ENCODE measurements around the gene BRME1.

The BRME1 gene

GRCh38 chr19:13905634-13906520, at the start of gene BRME1, which contains the start of gene CC2D1A:
Gene BRME1 (minus strand): TSS chr19:13906117. CDS start chr19:13904892, 1,225 bp downstream.
Gene CC2D1A (plus strand): TSS chr19:13906201. CDS start chr19:13906442, 241 bp downstream.
- Mint-ChIP-seq H3K4me1 (ENCODE audit: low read depth) (peaks cover 18% of the 10 kb centered on the region), H3K4me3 (peak within 1 kb of the TSS; percentile 84), H3K36me3 (ENCODE audit: low read depth) (peaks cover 10% of the 10 kb centered on the region), H3K9me3 (no peaks in the 10 kb centered on the region), H3K27me3 (ENCODE audit: low read depth) (no peaks in the 10 kb centered on the region), H3K27ac (peak within 1 kb of the TSS; percentile 94)
- peak; percentile 94 for DNase-seq (ENCODE audit: low spot score)

- Mint-ChIP-seq H3K27me3 (ENCODE audit: low read depth) (no peaks in the 10 kb centered on the region), H3K9me3 (no peaks in the 10 kb centered on the region), H3K36me3 (ENCODE audit: low read depth) (peaks cover 24% of the 10 kb centered on the region), H3K4me1 (ENCODE audit: low read depth) (peaks cover 16% of the 10 kb centered on the region), H3K4me3 (peak overlapping the region; percentile 88), H3K27ac (no peak overlapping the region)
- DNase-seq (ENCODE audit: low spot score) = no peak
These were observed 48.3 kb upstream of the BRME1 start for GRCh38 chr19:13954185-13954584.

GRCh38 chr19:13952931-13953531, 47.1 kb upstream of the BRME1 start:
- DNase-seq (ENCODE audit: low spot score) = no peak

GRCh38 chr19:13952154-13952930, 46.4 kb upstream of the BRME1 start, which contains the start of gene DCAF15:
Gene DCAF15 (plus strand): TSS chr19:13952509. CDS start chr19:13952513, 4 bp downstream.
- peak within 1 kb of the TSS; percentile 92 for H3K27ac Mint-ChIP-seq
- peaks cover 16% of the 10 kb centered on the region for H3K4me1 Mint-ChIP-seq (ENCODE audit: low read depth)
- DNase-seq (ENCODE audit: low spot score) = peak; percentile 99
- H3K9me3 Mint-ChIP-seq = no peaks in the 10 kb centered on the region
- H3K27me3 Mint-ChIP-seq (ENCODE audit: low read depth) = no peaks in the 10 kb centered on the region
- peaks cover 17% of the 10 kb centered on the region for H3K36me3 Mint-ChIP-seq (ENCODE audit: low read depth)
- peak within 1 kb of the TSS; percentile 99 for H3K4me3 Mint-ChIP-seq

More at GRCh38 chr19:13952931-13953531, 47.1 kb upstream of the BRME1 start:
- peak overlapping the region; percentile 78 for H3K27ac Mint-ChIP-seq
- no peaks in the 10 kb centered on the region for H3K27me3 Mint-ChIP-seq (ENCODE audit: low read depth)
- H3K4me3 Mint-ChIP-seq = peak overlapping the region; percentile 88
- H3K4me1 Mint-ChIP-seq (ENCODE audit: low read depth) = peaks cover 16% of the 10 kb centered on the region
- no peaks in the 10 kb centered on the region for H3K9me3 Mint-ChIP-seq
- H3K36me3 Mint-ChIP-seq (ENCODE audit: low read depth) = peaks cover 21% of the 10 kb centered on the region

- Mint-ChIP-seq H3K4me1 (ENCODE audit: low read depth) (peaks cover 16% of the 10 kb centered on the region), H3K27ac (peak overlapping the region; percentile 92), H3K27me3 (ENCODE audit: low read depth) (no peaks in the 10 kb centered on the region), H3K4me3 (peak overlapping the region; percentile 99), H3K9me3 (no peaks in the 10 kb centered on the region), H3K36me3 (ENCODE audit: low read depth) (peaks cover 14% of the 10 kb centered on the region)
- DNase-seq (ENCODE audit: low spot score) = no peak
These were observed 45.9 kb upstream of the BRME1 start for GRCh38 chr19:13951799-13952153.

GRCh38 chr19:13951043-13951442, 45.1 kb upstream of the BRME1 start:
- Mint-ChIP-seq H3K27ac (no peak overlapping the region), H3K4me3 (no peak overlapping the region), H3K27me3 (ENCODE audit: low read depth) (no peaks in the 10 kb centered on the region), H3K9me3 (no peaks in the 10 kb centered on the region), H3K4me1 (ENCODE audit: low read depth) (peaks cover 16% of the 10 kb centered on the region), H3K36me3 (ENCODE audit: low read depth) (peaks cover 10% of the 10 kb centered on the region)
- DNase-seq (ENCODE audit: low spot score) = no peak

GRCh38 chr19:13946414-13946813, 40.5 kb upstream of the BRME1 start:
- Mint-ChIP-seq H3K36me3 (ENCODE audit: low read depth) (no peaks in the 10 kb centered on the region), H3K27ac (no peak overlapping the region), H3K9me3 (no peaks in the 10 kb centered on the region), H3K4me1 (ENCODE audit: low read depth) (no peaks in the 10 kb centered on the region), H3K27me3 (ENCODE audit: low read depth) (no peaks in the 10 kb centered on the region), H3K4me3 (no peak overlapping the region)
- no peak for DNase-seq (ENCODE audit: low spot score)

GRCh38 chr19:13942023-13942684, 36.2 kb upstream of the BRME1 start:
- Mint-ChIP-seq H3K27me3 (ENCODE audit: low read depth) (peaks cover 9% of the 10 kb centered on the region), H3K4me3 (no peak overlapping the region), H3K4me1 (ENCODE audit: low read depth) (no peaks in the 10 kb centered on the region), H3K9me3 (no peaks in the 10 kb centered on the region), H3K27ac (no peak overlapping the region), H3K36me3 (ENCODE audit: low read depth) (no peaks in the 10 kb centered on the region)
- no peak for DNase-seq (ENCODE audit: low spot score)

GRCh38 chr19:13938301-13939064, 32.6 kb upstream of the BRME1 start, which contains the start of gene PODNL1:
Gene PODNL1 (minus strand): TSS chr19:13938417. CDS start chr19:13938181, 236 bp downstream.
- DNase-seq (ENCODE audit: low spot score) = no peak
- H3K27me3 Mint-ChIP-seq (ENCODE audit: low read depth) = peaks cover 9% of the 10 kb centered on the region
- no peaks in the 10 kb centered on the region for H3K36me3 Mint-ChIP-seq (ENCODE audit: low read depth)
- H3K9me3 Mint-ChIP-seq = no peaks in the 10 kb centered on the region
- no peak within 1 kb of the TSS for H3K27ac Mint-ChIP-seq
- H3K4me1 Mint-ChIP-seq (ENCODE audit: low read depth) = peaks cover 2% of the 10 kb centered on the region
- H3K4me3 Mint-ChIP-seq = no peak within 1 kb of the TSS

GRCh38 chr19:13937479-13938300, 31.8 kb upstream of the BRME1 start:
- peaks cover 2% of the 10 kb centered on the region for H3K4me1 Mint-ChIP-seq (ENCODE audit: low read depth)
- no peaks in the 10 kb centered on the region for H3K9me3 Mint-ChIP-seq
- no peak overlapping the region for H3K4me3 Mint-ChIP-seq
- peaks cover 9% of the 10 kb centered on the region for H3K27me3 Mint-ChIP-seq (ENCODE audit: low read depth)
- H3K36me3 Mint-ChIP-seq (ENCODE audit: low read depth) = no peaks in the 10 kb centered on the region
- H3K27ac Mint-ChIP-seq = no peak overlapping the region
- no peak for DNase-seq (ENCODE audit: low spot score)

GRCh38 chr19:13935765-13936510, 30.0 kb upstream of the BRME1 start:
- H3K27me3 Mint-ChIP-seq (ENCODE audit: low read depth) = peaks cover 9% of the 10 kb centered on the region
- no peak overlapping the region for H3K4me3 Mint-ChIP-seq
- no peak overlapping the region for H3K27ac Mint-ChIP-seq
- no peak for DNase-seq (ENCODE audit: low spot score)
- no peaks in the 10 kb centered on the region for H3K9me3 Mint-ChIP-seq
- H3K4me1 Mint-ChIP-seq (ENCODE audit: low read depth) = peaks cover 2% of the 10 kb centered on the region
- H3K36me3 Mint-ChIP-seq (ENCODE audit: low read depth) = no peaks in the 10 kb centered on the region

- Mint-ChIP-seq H3K27ac (no peak overlapping the region), H3K4me3 (no peak overlapping the region), H3K27me3 (ENCODE audit: low read depth) (peaks cover 9% of the 10 kb centered on the region), H3K9me3 (no peaks in the 10 kb centered on the region), H3K4me1 (ENCODE audit: low read depth) (peaks cover 2% of the 10 kb centered on the region), H3K36me3 (ENCODE audit: low read depth) (no peaks in the 10 kb centered on the region)
- DNase-seq (ENCODE audit: low spot score) = no peak
These were observed 28.8 kb upstream of the BRME1 start for GRCh38 chr19:13934785-13935109.

Measured in T-helper 2 cell treated with Interferon-gamma antibody and Interleukin-4, amounts not matched to agents 5 μg/mL and 100 μg/mL, for 36 hours (primary cell).